ENCODE measurements around the gene RAN. TPM values are rescaled to one million over a fixed set of nuclear protein-coding genes. Genes with fewer than 3 reads are reported as not detected.
"Not testable (repeated sequence)": the region's sequence is repeated elsewhere in the genome, so short reads cannot be mapped to it uniquely, and the experiment has no call there.

RAN gene
- total RNA-seq, 2 experiments from 2014 or later = 278 to 302 TPM

GRCh38 chr12:130862161-130862560 is 9.7 kb upstream of the RAN start:
- Mint-ChIP-seq H3K27ac (no peak overlapping the region), H3K4me3 (no peak overlapping the region), H3K4me1 (ENCODE audit: low read depth) (peaks cover 9% of the 10 kb centered on the region), H3K9me3 (peaks cover under 1% of the 10 kb centered on the region), H3K36me3 (ENCODE audit: low read depth) (no peaks in the 10 kb centered on the region), H3K27me3 (no peaks in the 10 kb centered on the region)
- intact Hi-C loops (cut with DNase I, micrococcal nuclease) = no loop called here
- Histone ChIP-seq H3K36me3 (ENCODE audit: insufficient read depth, low read length) (no peaks in the 10 kb centered on the region), H3K4me1 (ENCODE audit: insufficient read depth, low read length) (peaks cover under 1% of the 10 kb centered on the region), H3K27me3 (ENCODE audit: control insufficient read depth in 1 of 2, insufficient read depth in 2 of 2, low read length in 2 of 2) (no peaks in the 10 kb centered on the region), H3K9me3 (ENCODE audit: control insufficient read depth in 1 of 2, insufficient read depth in 1 of 2, low read length in 2 of 2) (peaks cover 5 to 9% of the 10 kb centered on the region in 2 experiments), H3K4me3 (ENCODE audit: low read length) (no peak overlapping the region), H3K27ac (ENCODE audit: low read depth in 1 of 2, low read length in 2 of 2) (no peak overlapping the region)
- ChIA-PET CTCF (no interaction called here), POLR2A (no interaction called here)
- TF ChIP-seq CTCF (IDR thresholded peaks at IDR 0.05) = no peak
- no peak for DNase-seq
- no peak for ATAC-seq (ENCODE audit: poor library complexity)

GRCh38 chr12:130862771-130863170 is 9.1 kb upstream of the RAN start:
- DNase-seq; H3K4me3 Mint-ChIP-seq; H3K27me3 ChIP-seq (ENCODE audit: control insufficient read depth in 1 of 2, insufficient read depth in 2 of 2, low read length in 2 of 2); H3K9me3 Mint-ChIP-seq; intact Hi-C loops (cut with DNase I, micrococcal nuclease); H3K4me1 Mint-ChIP-seq (ENCODE audit: low read depth); H3K36me3 ChIP-seq (ENCODE audit: insufficient read depth, low read length); H3K27ac Mint-ChIP-seq; CTCF ChIA-PET; H3K36me3 Mint-ChIP-seq (ENCODE audit: low read depth); ATAC-seq (ENCODE audit: poor library complexity); H3K4me3 ChIP-seq (ENCODE audit: low read length); H3K9me3 ChIP-seq (ENCODE audit: control insufficient read depth in 1 of 2, insufficient read depth in 1 of 2, low read length in 2 of 2); POLR2A ChIA-PET; H3K27me3 Mint-ChIP-seq; H3K4me1 ChIP-seq (ENCODE audit: insufficient read depth, low read length); H3K27ac ChIP-seq (ENCODE audit: low read depth in 1 of 2, low read length in 2 of 2): not testable (repeated sequence)

GRCh38 chr12:130863298-130863697 is 8.6 kb upstream of the RAN start:
- peaks cover 12% of the 10 kb centered on the region for H3K4me1 Mint-ChIP-seq (ENCODE audit: low read depth)
- ATAC-seq (ENCODE audit: poor library complexity) (no peak), DNase-seq (no peak)
- ChIA-PET CTCF (no interaction called here), POLR2A (no interaction called here)
- H3K4me3 Mint-ChIP-seq = no peak overlapping the region
- H3K27me3 ChIP-seq (ENCODE audit: control insufficient read depth in 1 of 2, insufficient read depth in 2 of 2, low read length in 2 of 2) = no peaks in the 10 kb centered on the region
- no peak overlapping the region for H3K4me3 ChIP-seq (ENCODE audit: low read length)
- H3K36me3 ChIP-seq (ENCODE audit: insufficient read depth, low read length) = no peaks in the 10 kb centered on the region
- H3K27ac Mint-ChIP-seq = no peak overlapping the region
- H3K9me3 Mint-ChIP-seq = no peaks in the 10 kb centered on the region
- H3K36me3 Mint-ChIP-seq (ENCODE audit: low read depth) = no peaks in the 10 kb centered on the region
- peaks cover 0 to 5% of the 10 kb centered on the region in 2 experiments for H3K9me3 ChIP-seq (ENCODE audit: control insufficient read depth in 1 of 2, insufficient read depth in 1 of 2, low read length in 2 of 2)
- peaks cover 12% of the 10 kb centered on the region for H3K4me1 ChIP-seq (ENCODE audit: insufficient read depth, low read length)
- H3K27ac ChIP-seq (ENCODE audit: low read depth in 1 of 2, low read length in 2 of 2) = no peak overlapping the region
- H3K27me3 Mint-ChIP-seq = no peaks in the 10 kb centered on the region
- no peak for TF ChIP-seq CTCF (IDR thresholded peaks at IDR 0.05)
- intact Hi-C loops (cut with DNase I, micrococcal nuclease) = no loop called here

- ChIA-PET CTCF (no interaction called here), POLR2A (interaction anchor here (1.1 to 1.3 kb wide), 2 partner anchors 30 to 31 kb away, joined by 3 to 4 read pairs; partner anchors contain the start of gene STX2)
- peaks cover 0 to 10% of the 10 kb centered on the region in 2 experiments for H3K9me3 ChIP-seq (ENCODE audit: control insufficient read depth in 1 of 2, insufficient read depth in 1 of 2, low read length in 2 of 2)
- peaks cover 6% of the 10 kb centered on the region for H3K36me3 ChIP-seq (ENCODE audit: insufficient read depth, low read length)
- no peak overlapping the region for H3K4me3 ChIP-seq (ENCODE audit: low read length)
- Mint-ChIP-seq H3K36me3 (ENCODE audit: low read depth) (peaks cover 16% of the 10 kb centered on the region), H3K4me3 (peak overlapping the region; percentile 44), H3K27ac (peak overlapping the region; percentile 95), H3K4me1 (ENCODE audit: low read depth) (peaks cover 47% of the 10 kb centered on the region), H3K9me3 (no peaks in the 10 kb centered on the region), H3K27me3 (no peaks in the 10 kb centered on the region)
- DNase-seq = peak in 4 of 14 experiments; percentile 15 to 81 (median 68)
- ATAC-seq (ENCODE audit: poor library complexity) = peak; percentile 31
- no peak for TF ChIP-seq CTCF (IDR thresholded peaks at IDR 0.05)
- intact Hi-C loops (cut with DNase I, micrococcal nuclease) = no loop called here
- H3K27me3 ChIP-seq (ENCODE audit: control insufficient read depth in 1 of 2, insufficient read depth in 2 of 2, low read length in 2 of 2) = no peaks in the 10 kb centered on the region
- H3K27ac ChIP-seq (ENCODE audit: low read depth in 1 of 2, low read length in 2 of 2) = peak overlapping the region; percentile 29 to 75
- H3K4me1 ChIP-seq (ENCODE audit: insufficient read depth, low read length) = peaks cover 46% of the 10 kb centered on the region
Measured at GRCh38 chr12:130868412-130868811, 3.5 kb upstream of the RAN start.
